GM12864 (cell line): ENCODE data around the gene PEX7.

Experiments used
- DNase-seq: peaks from one replicate; pipeline ENCODE4 v3.0.0-alpha.2; 2011; ENCODE audit warnings: low read depth
- H3K4me3 ChIP-seq: 2 replicates; pipeline ENCODE4 v1.5.1; 2011; ENCODE audit warnings: mild to moderate bottlenecking, low read depth, low read length, control low read depth
- CTCF ChIP-seq: IDR thresholded peaks from 2 replicates; pipeline ENCODE4 v1.5.1; 2011; ENCODE audit warnings: low read depth, mild to moderate bottlenecking, moderate library complexity, low read length, control low read depth, inconsistent platforms; ENCODE audit errors: missing control alignments

The PEX7 gene

GRCh38 chr6:136886091-136886490, 63.7 kb downstream of the PEX7 start:
- H3K4me3 ChIP-seq, result no peak overlapping the region
- DNase-seq, result no peak
- no peak for TF ChIP-seq CTCF

GRCh38 chr6:136887953-136888352, 65.6 kb downstream of the PEX7 start:
- no peak overlapping the region for H3K4me3 ChIP-seq
- TF ChIP-seq CTCF, result no peak
- DNase-seq, result no peak

- H3K4me3 ChIP-seq, result no peak overlapping the region
- DNase-seq, result no peak
- no peak for TF ChIP-seq CTCF
These were observed 67.1 kb downstream of the PEX7 start for GRCh38 chr6:136889271-136890193.

- H3K4me3 ChIP-seq, result no peak overlapping the region
- no peak for DNase-seq
- no peak for TF ChIP-seq CTCF
These were observed 67.9 kb downstream of the PEX7 start for GRCh38 chr6:136890194-136890839.

GRCh38 chr6:136890986-136891385, 68.6 kb downstream of the PEX7 start:
- no peak overlapping the region for H3K4me3 ChIP-seq
- DNase-seq, result no peak
- no peak for TF ChIP-seq CTCF

GRCh38 chr6:136893187-136893586, 70.8 kb downstream of the PEX7 start:
- no peak for DNase-seq
- no peak for TF ChIP-seq CTCF

GRCh38 chr6:136895901-136896300, 73.5 kb downstream of the PEX7 start:
- TF ChIP-seq CTCF, result no peak
- no peak for DNase-seq

More at GRCh38 chr6:136893187-136893586, 70.8 kb downstream of the PEX7 start:
- no peak overlapping the region for H3K4me3 ChIP-seq

More at GRCh38 chr6:136895901-136896300, 73.5 kb downstream of the PEX7 start:
- no peak overlapping the region for H3K4me3 ChIP-seq
